22Rv1 (cell line): ENCODE results near the gene SLC16A2.

ENCODE experiments used
- H3K27ac ChIP-seq: fragments of 450-650 bp; 2 replicates; pipeline ENCODE4 v1.5.1; 2017
- ZFX ChIP-seq: fragments of 450-650 bp; IDR thresholded peaks from 2 replicates; pipeline ENCODE4 v1.6.1; 2017; ENCODE audit warnings: antibody characterized with exemption, borderline replicate concordance
- TF ChIP-seq, protein P1 (sequence below): fragments of 450-650 bp; IDR thresholded peaks from 2 replicates; pipeline ENCODE4 v1.5.1; 2017; ENCODE audit warnings: mild to moderate bottlenecking

Gene SLC16A2

DNA sequence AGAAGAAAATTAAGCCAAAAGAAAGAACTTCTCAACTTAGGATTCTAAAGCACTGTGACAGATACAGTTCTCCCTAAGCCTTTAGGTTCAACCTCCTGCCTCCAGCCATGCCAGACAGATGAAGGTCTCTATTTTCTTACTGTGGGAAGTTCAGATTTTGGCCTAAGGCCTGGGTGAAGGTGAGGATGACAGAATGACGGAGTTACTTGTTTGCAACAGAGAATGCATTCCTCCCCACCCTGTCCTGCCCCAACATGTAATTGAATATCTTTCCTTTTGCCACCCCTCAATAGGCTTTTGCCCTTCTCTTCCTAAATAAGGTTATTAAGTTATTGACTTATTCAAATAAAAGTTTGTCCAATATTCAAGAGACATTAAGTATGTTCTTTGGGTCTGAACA lies 25.6 kb downstream of the SLC16A2 start:
- no peak for TF ChIP-seq ZFX
- TF ChIP-seq, protein P1, sequence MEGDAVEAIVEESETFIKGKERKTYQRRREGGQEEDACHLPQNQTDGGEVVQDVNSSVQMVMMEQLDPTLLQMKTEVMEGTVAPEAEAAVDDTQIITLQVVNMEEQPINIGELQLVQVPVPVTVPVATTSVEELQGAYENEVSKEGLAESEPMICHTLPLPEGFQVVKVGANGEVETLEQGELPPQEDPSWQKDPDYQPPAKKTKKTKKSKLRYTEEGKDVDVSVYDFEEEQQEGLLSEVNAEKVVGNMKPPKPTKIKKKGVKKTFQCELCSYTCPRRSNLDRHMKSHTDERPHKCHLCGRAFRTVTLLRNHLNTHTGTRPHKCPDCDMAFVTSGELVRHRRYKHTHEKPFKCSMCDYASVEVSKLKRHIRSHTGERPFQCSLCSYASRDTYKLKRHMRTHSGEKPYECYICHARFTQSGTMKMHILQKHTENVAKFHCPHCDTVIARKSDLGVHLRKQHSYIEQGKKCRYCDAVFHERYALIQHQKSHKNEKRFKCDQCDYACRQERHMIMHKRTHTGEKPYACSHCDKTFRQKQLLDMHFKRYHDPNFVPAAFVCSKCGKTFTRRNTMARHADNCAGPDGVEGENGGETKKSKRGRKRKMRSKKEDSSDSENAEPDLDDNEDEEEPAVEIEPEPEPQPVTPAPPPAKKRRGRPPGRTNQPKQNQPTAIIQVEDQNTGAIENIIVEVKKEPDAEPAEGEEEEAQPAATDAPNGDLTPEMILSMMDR, result no peak

DNA sequence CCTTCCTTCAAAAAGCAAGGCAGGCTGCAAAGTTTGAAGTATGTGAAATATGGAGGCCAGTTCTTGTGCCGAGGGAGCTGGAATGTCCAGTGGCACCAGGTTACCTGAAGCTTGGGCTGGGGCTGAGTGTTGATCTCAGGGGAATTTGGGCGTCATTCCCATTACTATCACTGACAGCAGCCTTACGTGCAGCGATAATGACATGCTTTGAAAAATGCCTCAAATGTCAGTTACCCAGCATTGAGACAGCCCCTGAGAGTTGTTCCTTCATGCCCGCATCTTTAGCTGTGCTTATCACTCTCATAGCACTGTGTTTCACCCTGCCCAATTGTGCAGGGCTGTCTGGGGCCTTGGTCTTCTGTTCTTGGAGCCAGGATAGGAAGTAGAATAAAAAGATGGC lies 27.4 kb downstream of the SLC16A2 start:
- no peak overlapping the region for H3K27ac ChIP-seq

More for the DNA sequence above, 25.6 kb downstream of the SLC16A2 start:
- no peak overlapping the region for H3K27ac ChIP-seq

DNA sequence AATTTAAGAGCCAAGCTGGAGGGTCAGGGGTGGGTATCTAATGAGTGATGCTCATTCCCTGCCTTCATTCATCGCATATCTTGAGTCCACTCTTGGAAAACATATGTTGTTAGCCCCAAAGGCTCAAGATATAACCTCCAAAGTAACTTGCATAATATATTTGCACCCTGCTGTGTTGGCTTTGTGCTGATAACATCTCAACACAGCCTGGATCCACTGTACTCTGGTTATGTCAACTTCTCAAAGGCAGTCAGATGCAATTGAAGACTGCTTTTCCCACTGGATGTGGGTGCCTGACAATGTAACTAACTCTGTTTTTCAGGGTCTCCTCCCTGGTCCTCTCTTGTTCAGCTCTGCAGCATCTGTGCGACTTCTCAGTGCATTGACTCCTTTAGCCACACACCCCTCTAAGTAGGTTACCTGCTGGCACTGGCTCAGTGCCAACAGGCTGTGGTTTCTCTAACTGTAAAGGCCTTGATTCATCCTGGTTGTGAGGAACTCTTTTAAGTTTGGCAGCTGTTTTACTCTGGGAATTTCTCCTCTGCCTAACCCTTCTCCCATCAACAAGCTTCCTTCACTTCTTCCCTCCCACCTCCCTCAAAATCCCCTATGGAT lies 28.1 kb downstream of the SLC16A2 start:
- TF ChIP-seq, protein P1, result no peak
- no peak overlapping the region for H3K27ac ChIP-seq

More for the DNA sequence above, 27.4 kb downstream of the SLC16A2 start:
- TF ChIP-seq, protein P1, result no peak
- TF ChIP-seq ZFX, result no peak

DNA sequence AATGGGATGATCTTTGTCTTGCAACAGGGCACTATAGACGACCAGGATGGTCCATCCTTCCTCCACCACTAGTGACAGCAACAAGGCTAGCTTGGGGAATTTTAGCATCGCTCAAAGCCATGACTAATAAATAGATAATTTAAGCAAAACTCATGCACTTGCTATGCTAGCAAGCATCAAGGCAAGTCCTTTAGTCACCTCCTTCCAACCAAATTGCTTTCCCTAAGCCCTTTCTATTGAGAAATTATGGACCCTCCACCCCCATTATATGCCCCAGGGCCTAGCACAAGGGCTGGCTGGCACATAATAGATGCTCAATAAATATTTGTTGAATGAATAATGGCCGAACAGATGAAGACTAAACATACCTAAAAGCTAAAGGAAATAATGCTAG lies 28.6 kb downstream of the SLC16A2 start:
- TF ChIP-seq, protein P1, result no peak
- TF ChIP-seq ZFX, result no peak
- H3K27ac ChIP-seq, result no peak overlapping the region

DNA sequence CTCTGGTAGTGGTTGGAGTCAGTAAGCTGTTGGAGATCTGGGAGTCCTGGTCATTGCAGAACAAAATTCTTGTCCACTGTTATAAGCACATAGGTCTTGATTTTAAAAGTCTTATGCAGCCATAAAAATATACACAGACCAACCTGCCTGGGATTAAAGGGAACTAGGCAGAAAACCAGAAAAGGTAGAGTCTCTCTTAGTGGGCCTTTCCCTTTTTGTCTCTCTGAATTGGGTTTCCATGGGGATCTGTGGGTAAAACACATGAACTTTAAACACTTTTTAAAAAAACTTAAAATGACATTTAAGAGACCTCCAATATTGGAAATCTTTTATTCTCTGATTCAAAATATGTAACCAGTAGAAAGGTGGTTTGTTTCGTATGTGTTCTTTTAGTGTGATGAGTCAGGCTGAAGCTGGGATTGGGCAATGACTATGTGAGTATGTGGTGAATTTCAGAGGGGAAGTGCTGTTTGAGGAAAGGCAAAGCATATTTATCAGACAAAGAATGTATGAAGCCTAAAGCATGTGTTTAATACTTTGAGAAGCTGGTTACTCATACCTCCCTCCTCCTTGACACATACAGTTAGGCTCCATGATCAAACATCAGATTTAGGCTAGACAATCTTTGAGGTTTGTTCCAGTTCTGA lies 29.6 kb downstream of the SLC16A2 start:
- H3K27ac ChIP-seq, result no peak overlapping the region
- TF ChIP-seq ZFX, result no peak
- TF ChIP-seq, protein P1, result no peak

DNA sequence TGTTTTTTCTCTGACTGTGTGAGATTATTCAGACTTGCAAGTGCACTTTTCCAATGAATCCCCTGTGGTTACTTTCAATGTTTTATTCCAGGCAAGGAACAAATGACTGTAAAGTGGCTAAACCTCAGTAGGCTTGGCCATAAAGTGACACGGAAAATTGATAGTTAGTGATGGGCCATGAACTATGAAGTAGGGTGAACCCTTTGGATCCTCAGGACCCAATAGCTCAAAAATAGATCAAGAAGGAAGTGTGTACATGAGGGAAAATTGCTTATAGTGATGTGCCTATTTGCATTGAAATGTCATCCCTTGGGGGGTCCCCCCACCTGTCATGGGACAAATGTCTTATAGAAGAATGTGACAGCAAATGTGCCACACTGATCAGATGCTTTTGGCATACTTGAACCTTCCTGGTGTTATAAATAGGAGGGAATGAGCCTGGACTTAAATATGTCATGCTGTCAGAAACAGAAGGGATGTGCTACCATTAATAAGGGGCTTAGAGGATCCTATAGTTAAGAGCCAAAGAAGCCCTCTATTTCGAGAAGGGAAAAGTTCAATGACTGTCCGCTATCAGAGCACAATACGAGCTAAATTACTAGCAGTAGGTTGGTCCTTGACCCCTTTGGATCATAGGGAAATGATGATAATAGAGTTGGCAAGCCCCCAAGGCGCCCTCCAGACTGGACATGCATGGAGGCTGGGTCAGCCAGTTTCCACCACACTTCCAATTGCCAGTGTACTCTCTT lies 30.3 kb downstream of the SLC16A2 start:
- no peak overlapping the region for H3K27ac ChIP-seq
- TF ChIP-seq ZFX, result no peak
- TF ChIP-seq, protein P1, result no peak

DNA sequence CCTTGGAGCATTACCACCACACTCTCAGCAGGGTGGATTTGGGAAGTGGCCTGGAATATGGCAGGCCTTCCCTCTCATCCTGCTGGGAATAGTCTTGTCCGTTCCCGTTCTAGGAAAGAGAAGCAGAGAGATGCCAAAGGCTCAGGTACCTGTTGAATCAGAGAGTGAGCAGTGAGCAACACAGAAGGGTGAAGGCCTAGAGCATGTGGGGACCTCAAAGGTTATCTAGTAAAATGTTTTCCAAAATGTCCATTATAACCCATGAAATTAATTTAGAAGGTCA lies 30.8 kb downstream of the SLC16A2 start:
- no peak for TF ChIP-seq ZFX
- TF ChIP-seq, protein P1, result no peak
- H3K27ac ChIP-seq, result no peak overlapping the region
